Dedifferentiated amniotic fluid mesenchymal stem cell (primary cell): ENCODE results near the gene KLRC4.
"Not testable (repeated sequence)": the region's sequence is repeated elsewhere in the genome, so short reads cannot be mapped to it uniquely, and the experiment has no call there.

ENCODE experiments used
- DNase-seq: peaks from one replicate; pipeline ENCODE4 v3.0.0-alpha.2; 2016; ENCODE audit errors: extremely low spot score

KLRC4 gene

GRCh38 chr12:10397296-10397695 is 12.3 kb downstream of the KLRC4 start:
- DNase-seq = no peak

- DNase-seq = not testable (repeated sequence)
These were observed 13.4 kb downstream of the KLRC4 start for GRCh38 chr12:10396176-10396575.

- peak; percentile 89 for DNase-seq
These were observed 14.1 kb downstream of the KLRC4 start for GRCh38 chr12:10395390-10395998.

- DNase-seq = not testable (repeated sequence)
These were observed 14.9 kb downstream of the KLRC4 start for GRCh38 chr12:10394531-10395152.

GRCh38 chr12:10393291-10393690 is 16.3 kb downstream of the KLRC4 start:
- DNase-seq = no peak

- DNase-seq = peak; percentile 75
These were observed 17.1 kb downstream of the KLRC4 start for GRCh38 chr12:10392394-10392930.

- DNase-seq = not testable (repeated sequence)
These were observed 18.6 kb downstream of the KLRC4 start for GRCh38 chr12:10390991-10391390.

- DNase-seq = no peak
These were observed 19.7 kb downstream of the KLRC4 start, which contains the start of gene KLRK1 for GRCh38 chr12:10389904-10390303. KLRK1 (minus strand) TSS chr12:10390041; CDS start chr12:10388810, 1,231 bp downstream.

- DNase-seq = no peak
These were observed 20.7 kb downstream of the KLRC4 start for GRCh38 chr12:10388624-10389413.

GRCh38 chr12:10387498-10387897 is 22.1 kb downstream of the KLRC4 start:
- DNase-seq = not testable (repeated sequence)

- no peak for DNase-seq
These were observed 22.7 kb downstream of the KLRC4 start for GRCh38 chr12:10386857-10387256.

GRCh38 chr12:10385166-10385613 is 24.4 kb downstream of the KLRC4 start:
- peak; percentile 40 for DNase-seq

GRCh38 chr12:10384191-10384590 is 25.4 kb downstream of the KLRC4 start:
- no peak for DNase-seq

GRCh38 chr12:10381928-10382628 is 27.5 kb downstream of the KLRC4 start:
- DNase-seq = no peak

GRCh38 chr12:10378737-10379136 is 30.8 kb downstream of the KLRC4 start:
- DNase-seq = not testable (repeated sequence)

GRCh38 chr12:10374624-10375018 is 34.9 kb downstream of the KLRC4 start:
- DNase-seq = no peak

- no peak for DNase-seq
These were observed 37.0 kb downstream of the KLRC4 start for GRCh38 chr12:10372559-10372958.

- DNase-seq = not testable (repeated sequence)
These were observed 37.5 kb downstream of the KLRC4 start for GRCh38 chr12:10371893-10372535.

GRCh38 chr12:10369557-10370415 is 39.8 kb downstream of the KLRC4 start:
- no peak for DNase-seq
